Activated CD4-positive, alpha-beta T cell treated with anti-CD3 and anti-CD28 coated beads, Interleukin-2, amount 50 U/mL, for 24 hours (primary cell): Measurements from ENCODE around the gene TTC28.

ENCODE experiments used
- DNase-seq, 2 donors: peaks; one replicate each; pipeline ENCODE4 v3.0.0-alpha.2; 2020; ENCODE audit warnings: low read depth in 1 of 2, low spot score in 1 of 2

TTC28 gene

DNA sequence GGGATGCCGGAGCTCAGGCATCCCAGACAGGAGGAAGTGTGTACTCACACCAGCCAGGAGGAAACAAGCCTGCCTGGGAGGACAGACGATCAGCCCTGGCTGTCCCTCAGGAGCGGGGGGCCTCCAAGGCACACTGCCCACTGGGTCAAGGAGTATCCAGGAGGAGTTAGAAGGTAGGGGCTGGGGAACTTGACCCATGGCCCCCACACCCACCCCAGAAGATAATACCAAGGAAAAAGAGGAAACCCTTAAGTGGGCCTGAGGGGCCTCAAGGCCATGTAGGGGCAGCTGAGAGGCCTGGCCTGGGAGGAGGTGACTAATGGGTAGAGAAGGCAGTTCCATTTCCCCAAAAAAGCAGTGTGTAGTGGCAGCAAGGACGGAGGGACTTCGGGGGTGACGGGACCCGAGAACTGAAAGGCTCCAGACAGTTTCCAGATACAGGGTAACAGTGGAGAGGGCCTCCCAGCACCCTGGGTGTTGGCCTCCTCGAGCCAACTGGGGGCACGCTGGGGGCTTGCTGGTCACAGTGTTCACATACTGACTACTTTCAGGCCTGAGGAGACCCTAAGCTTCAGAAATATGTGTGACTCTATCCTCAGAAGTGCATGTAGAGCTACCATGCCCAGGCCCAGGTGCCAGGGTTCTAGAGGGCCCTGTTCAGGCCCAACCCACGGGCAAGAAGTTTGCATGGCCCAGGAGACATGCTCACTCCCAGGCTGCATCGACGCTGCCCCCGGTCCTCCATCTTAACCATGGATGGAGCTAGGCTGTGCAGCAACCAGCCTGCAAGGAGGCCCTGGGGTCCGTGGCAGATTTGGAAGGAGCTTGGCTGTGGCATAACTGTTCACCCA, 684.9 kb downstream of the TTC28 start:
- no peak for DNase-seq

GRCh38 chr22:27993774-27994350, 685.8 kb downstream of the TTC28 start:
- DNase-seq, result no peak

- DNase-seq, result no peak
Measured at GRCh38 chr22:27993201-27993635, 686.4 kb downstream of the TTC28 start.

- DNase-seq, result no peak
Measured at GRCh38 chr22:27992294-27993165, 687.1 kb downstream of the TTC28 start.

GRCh38 chr22:27991586-27992293, 687.9 kb downstream of the TTC28 start:
- no peak for DNase-seq

DNA sequence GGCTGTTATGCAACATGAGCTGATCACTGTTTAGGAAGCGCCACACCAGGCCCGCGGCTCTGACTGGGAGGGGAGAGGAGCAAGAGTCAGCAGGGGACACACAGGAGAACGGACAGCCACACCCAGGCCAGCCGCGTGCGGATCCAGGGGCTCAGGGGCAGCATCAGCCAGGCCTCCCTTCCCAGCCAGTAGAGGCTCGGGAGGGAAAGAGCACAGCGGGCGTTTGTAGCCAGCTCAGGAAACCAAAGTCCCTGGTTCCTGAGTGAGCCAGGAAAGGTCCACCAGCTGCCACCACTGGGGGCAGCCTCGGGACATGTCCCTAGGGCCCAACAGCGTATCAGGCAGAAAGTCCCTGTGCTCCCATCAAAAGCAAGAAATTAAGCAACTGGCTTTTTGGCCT, 688.8 kb downstream of the TTC28 start:
- DNase-seq, result no peak

DNA sequence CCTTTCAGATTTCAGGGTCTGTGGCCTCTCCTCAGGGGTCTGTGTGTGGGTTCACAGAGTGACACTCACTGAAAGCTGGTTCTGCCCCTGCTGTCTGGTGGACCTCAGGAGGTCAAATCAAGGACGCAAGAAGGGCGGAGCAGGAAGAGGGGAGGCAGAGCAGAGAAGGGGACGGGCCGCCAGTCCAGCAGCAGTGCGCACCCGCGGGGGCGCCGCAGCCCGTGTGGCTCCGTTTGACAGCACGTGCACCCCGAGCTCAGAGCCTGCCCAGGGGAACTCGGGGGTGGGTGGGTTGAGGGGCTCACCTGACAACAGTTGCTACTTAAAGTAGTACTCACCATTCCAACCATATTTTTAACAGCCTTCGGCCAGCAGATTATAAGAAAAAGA, 689.2 kb downstream of the TTC28 start:
- no peak for DNase-seq

DNA sequence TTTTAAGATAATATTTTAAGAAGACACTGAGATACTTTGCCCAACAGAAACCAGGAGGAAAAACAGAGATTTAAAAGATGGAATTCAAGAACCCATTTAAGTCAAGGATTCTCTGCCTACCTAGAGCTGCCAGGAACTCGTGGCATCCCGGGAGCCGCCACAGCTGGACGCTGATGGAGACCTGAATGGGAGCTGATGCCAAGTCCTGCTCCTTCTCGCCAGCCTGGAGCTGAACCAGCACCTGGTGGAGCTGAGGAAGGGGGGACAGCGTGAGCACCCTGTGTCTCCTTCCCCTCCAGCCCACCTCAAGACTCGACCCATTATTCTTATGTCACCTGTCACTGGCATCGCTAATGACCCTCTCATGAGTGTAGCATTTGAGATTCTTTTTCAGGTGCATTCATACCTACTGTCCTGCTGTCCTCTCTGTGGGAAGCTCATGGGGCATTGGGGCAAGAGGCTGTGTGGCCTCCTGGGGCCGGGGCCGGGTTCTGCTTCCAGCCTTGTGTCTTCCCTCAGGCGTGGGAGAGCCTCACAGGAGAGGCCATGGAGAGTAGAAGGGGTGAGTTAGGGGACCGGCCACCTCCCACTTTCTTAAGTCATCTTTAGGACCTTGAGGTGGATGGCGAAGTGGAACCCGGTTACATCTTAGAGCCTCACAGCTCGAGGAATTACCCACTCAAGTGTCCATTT, 689.7 kb downstream of the TTC28 start:
- no peak for DNase-seq

DNA sequence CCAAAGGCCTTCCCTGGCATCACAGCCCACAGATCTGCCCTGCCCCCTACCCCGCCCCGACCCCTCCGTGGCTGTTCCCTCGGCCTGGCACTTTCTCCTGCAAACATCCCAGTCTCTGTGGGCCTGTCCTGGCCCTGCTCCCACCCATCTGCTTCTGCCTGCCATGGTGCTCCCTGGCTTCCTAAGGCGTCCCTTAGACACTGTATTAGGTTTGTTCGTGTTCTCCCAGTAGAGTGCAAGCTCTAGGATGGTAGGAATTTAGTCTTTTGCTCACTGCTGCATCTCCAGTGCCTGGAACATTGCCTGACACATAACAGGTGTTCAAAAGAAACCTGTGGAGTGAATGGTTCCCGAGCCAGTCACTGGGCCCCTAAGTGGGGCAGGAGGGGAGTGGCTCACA, 690.9 kb downstream of the TTC28 start:
- no peak for DNase-seq

DNA sequence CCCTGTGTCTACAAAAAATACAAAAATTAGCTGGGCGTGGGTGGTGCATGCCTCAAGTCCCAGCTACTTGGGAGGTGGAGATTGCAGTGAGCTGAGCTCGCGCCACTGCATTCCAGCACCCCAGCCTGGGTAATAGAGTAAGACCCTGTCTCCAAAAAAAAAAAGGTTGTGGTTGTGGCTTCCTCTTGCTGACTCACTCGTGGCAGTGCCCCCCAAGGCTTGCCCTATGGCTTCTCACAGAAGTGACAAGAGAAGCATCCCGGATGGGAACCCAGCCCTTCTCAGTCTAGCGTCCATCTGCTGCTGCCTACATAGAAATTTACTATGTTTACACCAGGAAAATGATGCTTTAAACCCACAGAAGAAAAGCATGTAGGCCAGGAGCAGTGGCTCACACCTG, 692.1 kb downstream of the TTC28 start:
- DNase-seq, result no peak

DNA sequence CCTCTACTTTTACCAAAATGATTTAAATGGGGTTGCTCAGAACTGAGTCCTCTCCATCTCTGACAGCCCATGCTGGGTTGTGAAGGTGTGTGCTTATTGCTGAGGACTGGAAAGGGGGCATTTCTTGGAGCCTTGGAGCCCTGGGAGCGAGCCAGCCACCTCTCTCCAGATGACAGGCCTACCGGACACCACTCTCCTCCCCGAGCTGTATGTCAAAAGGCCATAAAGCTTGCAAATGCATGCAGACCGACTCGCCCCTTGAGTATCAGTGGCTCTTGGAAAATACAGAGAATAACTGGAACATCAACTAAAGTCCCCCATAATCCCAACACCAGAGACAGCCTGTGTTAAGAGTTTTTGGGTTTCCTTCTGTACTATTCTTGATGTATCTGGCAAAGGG, 692.7 kb downstream of the TTC28 start:
- no peak for DNase-seq

DNA sequence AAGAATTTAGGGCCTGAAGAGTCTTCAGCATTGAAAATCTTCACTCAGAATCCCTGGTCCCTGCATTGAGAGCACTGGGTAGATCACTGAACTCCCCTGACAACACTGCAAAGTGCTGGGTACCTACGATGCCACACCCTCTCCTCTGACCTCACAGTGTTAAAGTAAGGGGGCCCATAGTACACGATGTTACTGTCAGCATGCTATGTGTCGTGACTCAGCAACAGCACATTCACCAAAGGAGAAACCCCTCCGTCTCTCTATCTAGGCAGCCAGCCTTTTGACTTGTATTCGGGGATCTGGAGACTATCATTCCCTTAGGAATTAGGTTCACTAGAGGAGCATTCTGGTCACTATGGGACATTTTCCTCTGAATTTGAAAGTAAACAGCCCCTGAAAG, 693.2 kb downstream of the TTC28 start:
- DNase-seq, result no peak

- no peak for DNase-seq
Measured at GRCh38 chr22:27985323-27986275, 694.0 kb downstream of the TTC28 start.

- DNase-seq, result no peak
Measured at GRCh38 chr22:27984723-27985122, 694.9 kb downstream of the TTC28 start.

DNA sequence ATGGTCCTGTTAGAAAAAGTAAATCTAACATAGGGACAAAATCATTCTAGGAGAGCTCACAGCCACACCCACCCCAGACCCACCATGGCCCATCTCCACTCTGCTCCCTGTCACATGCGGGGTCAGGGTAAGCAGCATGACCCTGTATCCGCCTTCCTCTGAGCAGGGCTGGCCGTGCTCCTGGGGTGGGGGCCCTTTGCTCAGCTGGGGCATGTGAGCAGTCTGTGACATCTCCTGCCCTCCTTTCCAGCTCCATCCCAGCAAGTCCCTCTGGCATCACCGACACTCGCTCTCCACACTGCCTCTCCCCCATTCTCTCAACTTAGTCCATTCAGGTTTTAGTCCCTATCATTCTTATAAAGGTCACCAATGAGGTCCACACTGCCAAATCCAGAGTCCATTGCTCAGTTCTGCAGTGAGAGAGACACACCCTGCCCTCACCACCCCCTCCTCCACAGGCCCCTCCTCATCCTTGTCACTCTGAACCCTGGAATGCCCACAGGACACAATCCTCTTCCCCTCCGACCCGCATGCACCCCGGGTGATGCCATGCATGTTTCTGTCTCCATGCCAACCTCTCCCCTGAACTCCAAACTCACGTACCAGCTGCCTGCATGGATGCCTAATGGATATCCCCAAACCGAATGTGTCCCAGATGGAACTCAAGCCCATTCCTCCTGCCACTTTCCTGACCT, 695.5 kb downstream of the TTC28 start:
- DNase-seq, result no peak

DNA sequence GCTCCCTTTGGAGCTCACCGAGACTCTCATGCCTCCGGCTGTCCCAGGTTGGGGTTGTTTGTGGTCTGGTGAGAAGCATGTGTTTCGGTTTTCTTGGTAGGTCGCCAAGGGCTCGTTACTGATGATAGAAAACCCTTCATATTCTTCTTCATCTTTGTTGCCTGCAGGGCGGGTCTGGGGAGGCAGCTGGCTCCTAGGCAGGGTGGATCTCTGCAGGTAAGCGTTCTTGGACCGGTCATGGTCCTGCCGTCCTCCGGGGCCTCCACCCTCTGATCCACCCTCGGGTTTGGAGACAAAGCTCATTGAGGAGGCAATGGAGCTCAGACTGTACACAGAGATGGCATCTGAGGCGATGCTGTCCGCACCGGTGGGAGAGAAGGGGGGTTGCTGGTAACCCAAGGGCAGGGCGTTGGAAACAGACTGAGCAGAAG, 696.3 kb downstream of the TTC28 start:
- no peak for DNase-seq

DNA sequence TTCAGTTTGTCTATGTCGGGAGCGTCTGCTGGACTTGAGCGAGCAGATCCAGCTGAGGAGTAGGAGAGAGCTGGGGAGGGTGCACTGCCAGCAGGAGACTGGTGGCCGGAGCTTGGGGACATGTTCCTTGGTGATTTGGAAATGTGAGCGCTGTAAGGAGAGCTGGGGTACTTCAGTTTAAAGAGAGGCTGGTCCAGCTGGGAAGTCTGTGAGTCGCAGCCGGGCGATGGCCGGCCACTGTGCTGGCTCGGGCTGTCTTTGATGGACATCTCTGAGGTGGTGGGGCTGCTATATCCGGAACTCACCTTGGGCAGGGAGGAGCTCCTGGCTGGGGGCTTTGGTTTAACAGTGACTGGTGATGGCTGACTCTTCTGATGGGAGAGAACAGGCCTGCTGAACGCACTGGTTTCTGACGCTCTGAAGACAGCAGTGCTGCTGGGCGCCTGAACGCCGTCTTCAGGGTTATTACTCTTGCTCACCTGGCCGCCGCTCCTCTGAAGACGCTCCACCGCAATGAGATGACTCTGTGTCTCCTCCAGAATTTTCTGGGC, 696.9 kb downstream of the TTC28 start:
- DNase-seq, result no peak

GRCh38 chr22:27982106-27982505, 697.5 kb downstream of the TTC28 start:
- DNase-seq, result no peak
